Muscle of back (tissue), 11 donors: ENCODE results near the gene ARHGEF28. TPM values are rescaled to one million over a fixed set of nuclear protein-coding genes. Genes with fewer than 3 reads are reported as not detected.

ENCODE experiments used
- DNase-seq, 3 donors: peaks; one replicate each; pipeline versions ENCODE4 v3.0.0 to v3.0.0-alpha.2; 2013
- polyA plus RNA-seq, 10 donors: library from polyadenylated mRNA; unstranded; fragments of 120-200 nt; gene quantifications; one replicate each; pipeline ENCODE4 v1.2.1, GENCODE V29; 2013; ENCODE audit not compliant: insufficient read length in 10 of 10

ARHGEF28 gene
- polyA plus RNA-seq, 10 donors = 2.3 to 5.8 (median 4.0) TPM

DNA sequence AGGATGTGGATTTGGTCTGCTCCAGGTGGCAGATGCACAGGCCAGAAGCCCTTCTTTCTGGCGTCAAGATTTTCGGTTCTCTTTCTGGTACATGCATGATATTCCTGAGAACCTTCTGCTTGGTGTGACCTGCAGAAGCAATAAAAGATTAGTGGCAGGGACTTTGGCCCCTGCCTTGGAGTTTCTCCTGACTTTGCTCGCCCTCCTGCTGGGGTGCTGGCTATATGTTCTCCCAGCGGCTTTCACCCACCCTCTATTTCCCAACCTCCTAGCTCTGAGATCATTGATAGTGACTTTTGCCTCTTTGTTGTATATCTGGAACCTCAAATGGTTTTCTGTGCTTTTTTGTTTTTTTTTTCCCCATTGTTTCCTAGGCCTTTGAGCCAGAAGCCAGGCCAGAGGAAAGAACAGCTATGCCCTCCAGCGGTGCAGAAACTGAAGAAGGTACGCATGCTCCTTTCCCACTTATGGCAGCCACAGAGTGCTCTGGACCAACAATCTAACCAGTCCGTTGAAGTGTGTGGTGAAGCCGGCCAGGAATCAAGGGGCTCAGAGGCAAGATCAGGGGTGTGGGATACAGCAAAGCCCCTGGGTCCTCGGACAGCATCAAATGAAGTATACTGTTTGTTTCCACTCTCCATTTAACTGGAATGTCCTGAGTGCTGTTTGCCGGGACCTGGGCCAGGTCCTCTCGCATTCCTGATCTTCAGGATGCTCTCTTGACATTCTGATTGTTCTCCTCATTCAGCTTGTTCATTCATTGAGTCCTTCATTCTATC, 154.5 kb downstream of the ARHGEF28 start:
- no peak for DNase-seq

DNA sequence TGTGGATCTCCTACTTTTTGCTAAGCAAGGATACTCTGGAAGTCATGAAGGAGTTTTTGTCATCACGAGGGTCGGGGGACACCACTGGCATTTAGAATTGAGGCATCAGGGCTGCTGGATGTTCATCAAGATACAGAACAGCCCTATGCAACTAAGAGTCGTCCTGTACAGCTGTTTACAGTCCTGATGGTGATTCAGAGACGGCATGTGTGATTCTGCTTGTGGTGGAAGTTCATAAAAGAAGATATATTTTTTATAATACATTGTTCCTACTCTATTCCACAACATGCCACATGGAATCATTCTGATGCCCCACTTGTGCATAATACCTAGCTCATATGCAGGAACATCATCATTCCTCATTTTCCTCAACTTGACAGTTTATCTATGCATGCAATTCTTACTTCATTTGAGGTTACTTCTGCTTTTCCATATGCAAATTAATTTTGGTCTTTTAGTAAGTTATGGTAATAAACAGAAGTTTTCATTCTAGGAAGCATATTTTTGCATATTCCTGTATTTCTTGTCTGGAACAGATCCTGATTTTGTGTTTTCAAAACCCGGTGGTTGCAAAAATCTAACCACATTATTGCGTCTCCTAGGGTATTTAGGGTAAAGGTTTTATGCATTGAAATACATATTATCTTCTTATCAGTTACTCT, 155.2 kb downstream of the ARHGEF28 start:
- no peak for DNase-seq

DNA sequence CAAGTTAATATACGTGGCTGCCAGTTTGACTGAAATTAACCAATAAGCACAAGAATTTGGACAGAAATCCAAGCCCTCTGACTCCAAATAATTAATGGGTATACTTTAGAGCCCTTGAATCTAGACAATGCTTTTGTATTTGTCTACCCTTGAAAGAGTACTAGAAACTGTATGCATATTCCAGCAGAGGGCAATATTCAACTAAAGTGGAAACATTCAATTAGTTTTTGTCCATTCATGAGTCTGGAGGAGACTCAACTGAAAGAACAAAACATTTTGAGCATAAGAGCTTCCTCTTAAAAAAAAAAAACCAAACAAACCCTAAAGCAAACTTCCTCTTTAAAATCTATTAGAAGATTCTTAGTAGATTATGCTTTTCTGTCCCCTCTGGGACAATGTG, 157.8 kb downstream of the ARHGEF28 start:
- DNase-seq = no peak

DNA sequence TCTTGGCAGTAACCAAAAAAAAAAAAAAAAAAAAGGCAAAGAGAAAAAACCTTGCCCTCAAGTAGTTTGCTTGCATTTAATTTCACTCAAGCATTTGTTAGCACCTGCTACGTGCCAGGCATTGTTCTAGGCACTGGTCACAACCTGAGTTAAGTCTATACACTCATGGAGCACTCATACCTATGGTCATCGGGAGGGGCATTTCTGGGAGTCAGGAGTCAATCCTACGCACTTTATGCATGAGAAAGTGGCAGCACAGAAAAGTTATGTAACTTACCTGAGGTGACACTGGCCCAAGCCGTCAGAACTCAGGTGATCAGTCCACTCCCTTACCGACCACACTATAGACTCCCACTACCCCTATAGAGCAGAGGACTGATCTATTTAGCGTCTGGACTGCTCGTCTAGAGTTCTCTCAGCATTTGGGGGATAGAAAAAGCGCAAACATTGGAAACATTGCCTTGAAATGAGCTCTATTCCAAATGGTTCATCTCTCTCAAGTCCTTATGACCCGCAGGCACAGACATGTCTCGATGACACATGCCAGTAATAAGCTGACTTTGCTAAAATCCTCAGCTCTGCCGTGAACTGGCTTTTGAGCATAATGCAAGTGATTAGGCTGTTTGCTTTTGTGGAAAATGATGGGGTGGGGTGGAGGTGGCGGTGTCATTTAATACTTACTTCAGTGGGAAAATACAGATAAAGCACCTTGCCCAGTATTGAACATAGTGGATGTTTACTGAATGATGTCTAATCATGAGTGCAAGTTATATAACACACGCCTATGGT, 160.2 kb downstream of the ARHGEF28 start:
- no peak for DNase-seq

DNA sequence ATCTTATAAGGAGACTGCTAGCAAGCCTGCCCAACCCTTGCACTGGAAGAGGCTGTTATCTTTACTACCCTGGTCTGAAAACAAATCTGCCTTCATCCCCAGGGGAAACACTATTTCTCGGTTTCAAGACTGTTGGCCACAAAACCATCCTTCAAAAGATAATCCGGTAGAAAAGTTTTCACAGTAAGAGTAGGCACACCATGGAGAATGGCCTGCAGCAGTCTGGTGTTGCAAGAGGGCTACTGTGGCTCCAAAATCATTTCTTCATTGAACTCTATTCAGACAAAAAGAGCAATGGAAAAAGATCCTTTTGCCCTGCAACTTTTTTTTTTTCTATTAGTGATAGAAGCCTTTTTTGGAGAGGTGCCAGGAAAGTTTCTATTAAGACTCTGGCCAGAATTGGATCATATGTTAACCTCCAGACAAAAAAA, 163.9 kb downstream of the ARHGEF28 start:
- peak; percentile 19 to 27 (median 21) for DNase-seq

DNA sequence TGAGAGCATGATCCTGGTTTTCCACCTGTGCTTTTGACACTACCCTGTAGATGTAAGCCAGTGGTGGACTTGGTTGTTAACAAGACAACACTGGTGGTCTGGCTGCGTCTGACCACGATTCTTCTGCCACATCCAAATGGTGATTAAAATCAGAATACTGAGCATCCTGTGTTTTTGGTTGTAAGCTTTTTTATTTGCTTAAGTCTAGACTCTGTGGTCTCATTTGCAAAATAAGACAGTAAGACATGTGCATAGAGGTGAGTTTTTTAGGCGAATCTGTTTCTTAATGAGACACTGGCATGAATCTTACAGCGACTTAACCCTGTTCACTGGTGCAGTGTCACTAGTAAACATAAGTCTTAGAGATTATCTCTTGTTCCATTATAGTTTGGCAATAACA, 165.4 kb downstream of the ARHGEF28 start:
- DNase-seq = no peak

DNA sequence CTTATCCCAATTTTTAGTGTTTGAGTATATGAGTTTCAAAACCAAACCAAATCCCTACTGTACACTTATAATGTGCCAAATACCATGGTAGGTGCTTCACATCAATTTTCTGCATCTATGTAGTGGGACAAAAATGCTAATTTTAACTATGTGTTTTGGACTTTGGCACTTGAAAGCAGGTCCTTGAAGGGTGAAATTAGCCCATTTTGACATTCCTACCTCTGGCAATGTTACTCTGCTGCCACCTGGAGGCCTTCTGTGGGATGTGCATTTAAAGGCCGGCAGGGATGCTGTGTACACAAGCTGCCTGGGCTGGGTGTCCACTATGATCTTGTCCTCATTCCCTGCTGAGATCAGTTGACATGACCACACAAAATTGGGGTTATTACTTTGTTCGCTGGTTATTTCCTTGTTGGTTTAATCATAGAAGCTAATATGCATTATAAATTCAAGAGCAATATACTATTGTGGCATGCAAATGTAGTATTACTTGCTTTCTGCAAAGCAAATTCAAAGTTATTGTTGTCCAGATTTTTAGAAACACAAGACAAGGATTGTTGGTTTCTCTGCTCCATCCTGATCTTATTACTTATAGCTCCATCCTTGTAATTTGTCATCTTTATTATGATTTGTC, 166.8 kb downstream of the ARHGEF28 start:
- DNase-seq = peak; percentile 47 to 77 (median 69)

DNA sequence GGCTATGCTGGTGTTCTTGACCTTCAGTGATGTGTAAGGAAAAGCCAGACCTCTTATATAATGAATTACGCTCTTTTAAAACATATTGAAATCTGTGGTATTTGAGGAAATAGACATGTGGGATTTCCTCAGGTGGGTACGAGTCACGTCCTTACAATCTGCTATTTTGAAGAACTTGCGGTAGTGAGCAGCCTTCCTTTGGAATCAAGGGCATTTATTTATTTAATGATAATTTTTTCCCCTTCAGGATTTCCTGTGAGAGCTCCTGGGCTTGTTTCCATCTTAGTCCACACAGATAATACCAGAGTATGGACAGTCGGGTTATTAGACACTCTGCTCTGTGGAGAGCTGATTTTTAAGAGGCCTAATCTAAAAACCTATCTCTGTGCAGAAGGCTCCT, 167.9 kb downstream of the ARHGEF28 start:
- no peak for DNase-seq

DNA sequence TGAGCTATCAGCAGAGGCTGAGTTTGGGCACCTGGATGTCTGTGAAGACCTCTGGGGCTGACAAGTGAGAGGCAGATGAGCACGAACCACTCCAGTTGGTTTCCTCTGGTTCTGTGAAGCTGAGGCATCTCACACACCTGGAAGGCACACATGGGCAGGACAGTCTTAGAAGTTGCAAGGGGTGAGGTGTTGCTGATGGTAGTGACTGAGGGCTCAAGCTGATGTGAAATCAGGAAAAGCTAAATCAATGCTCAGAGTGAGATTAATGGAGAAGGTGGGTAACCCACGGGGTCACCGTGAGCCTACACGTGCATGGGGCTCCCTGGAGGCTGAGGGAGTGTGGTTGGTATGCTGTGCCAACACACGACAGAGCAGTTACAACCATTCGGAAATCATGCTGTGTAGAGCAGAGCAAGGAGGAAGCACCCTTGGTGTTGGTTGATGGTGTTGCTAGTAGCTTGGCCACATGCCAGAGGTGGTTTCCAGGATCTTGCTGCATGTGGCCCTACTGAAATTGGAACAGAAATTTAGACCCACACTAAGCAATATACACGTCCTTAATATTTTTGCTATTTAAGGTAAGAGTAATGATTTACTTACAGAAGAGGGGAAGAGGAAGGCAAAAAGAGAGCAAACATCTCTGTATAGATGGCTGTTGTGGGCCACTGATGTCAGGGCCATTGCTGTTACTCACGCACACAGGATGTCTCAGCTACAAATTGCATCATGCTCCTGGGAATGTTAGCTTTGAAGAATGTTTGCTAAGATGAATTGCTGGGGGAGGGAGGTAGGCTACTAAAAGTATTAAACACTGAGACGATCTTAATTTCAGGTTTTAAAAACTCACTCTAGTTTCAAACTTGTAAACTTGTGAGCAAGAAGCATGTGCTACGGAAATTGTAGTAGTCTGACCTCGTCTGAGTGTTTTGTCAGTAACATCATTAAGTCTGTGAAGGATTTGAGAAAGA, 170.5 kb downstream of the ARHGEF28 start:
- peak; percentile 12 to 83 (median 41) for DNase-seq

DNA sequence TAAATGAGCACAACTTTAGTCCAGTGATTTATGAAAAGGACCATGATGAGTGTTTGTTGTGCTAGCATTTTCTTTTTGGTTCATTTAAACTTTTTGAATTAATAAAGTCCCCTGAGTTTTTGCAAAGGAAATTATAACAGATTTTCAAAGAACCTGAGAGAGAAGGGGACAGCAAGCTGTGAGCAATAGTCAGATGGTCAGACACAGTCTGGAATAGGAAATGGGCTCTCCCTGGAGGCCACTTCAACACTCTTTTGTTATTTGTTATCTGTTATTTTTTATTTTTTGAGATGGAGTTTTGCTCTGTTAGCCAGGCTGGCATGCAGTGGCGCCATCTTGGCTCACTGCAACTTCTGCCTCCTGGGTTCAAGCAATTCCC, 171.1 kb downstream of the ARHGEF28 start:
- no peak for DNase-seq

DNA sequence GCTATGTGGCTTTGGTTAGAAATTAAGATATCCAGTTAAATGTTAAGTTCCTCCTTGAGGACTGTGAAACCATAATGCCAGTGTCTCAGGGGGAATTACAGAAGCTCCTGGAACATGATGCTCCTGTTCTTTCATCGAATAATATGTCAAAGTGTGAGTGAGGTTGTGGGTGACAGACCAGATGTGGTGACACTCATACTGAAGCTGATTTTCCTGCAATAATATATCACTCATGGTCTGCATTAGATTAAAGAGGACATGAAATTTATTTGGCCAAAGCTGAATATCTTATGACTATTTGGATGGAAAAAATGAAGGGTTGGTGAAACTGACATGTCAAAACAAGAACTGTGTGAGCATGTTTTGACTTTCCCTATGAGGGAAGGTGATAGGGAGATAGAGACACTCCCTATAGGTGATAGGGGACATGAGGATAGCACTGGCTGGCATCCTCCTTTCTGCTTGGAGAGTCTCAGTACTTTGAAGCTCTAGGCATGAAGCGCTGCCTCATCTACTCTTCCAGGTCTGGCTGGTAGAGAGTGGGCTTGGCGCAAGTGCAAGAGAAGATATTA, 173.5 kb downstream of the ARHGEF28 start:
- no peak for DNase-seq

DNA sequence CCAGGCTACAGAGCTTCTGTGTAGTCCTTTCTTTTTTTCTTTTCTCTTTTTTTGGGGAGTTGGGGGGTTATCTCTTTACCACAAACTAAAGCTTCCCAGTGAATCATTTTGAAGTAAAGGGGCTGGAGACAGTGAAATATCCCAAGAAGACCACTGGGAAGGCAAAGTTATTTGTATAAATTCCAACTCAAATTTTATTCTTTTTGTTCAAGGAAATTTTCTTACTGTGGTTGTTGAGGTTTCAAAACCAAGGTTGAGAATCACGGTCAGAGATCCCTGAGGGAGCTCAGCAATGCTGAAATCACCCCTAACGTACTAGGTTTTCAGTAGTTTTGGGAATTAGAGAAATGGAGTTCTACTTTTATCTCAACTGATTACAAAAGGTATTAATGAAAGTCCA, 175.7 kb downstream of the ARHGEF28 start:
- DNase-seq = no peak

DNA sequence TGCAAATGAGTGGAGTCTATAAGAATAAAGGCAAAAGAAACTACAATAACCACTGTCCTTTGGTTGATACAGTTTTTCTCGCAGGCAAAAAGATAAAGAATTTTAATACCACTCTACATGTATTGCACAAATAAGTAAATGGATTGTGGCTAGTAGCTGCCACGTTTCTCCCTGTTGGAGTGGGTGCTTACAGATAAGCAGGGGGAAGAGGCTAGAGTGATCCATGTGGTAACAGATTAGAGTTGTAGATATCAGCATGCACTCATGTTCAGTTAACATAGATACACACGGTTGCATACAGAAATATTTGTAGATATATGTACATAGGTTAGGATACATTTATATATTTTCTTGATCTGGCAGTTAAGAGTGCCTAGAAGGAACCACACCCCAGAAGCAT, 179.5 kb downstream of the ARHGEF28 start:
- no peak for DNase-seq

DNA sequence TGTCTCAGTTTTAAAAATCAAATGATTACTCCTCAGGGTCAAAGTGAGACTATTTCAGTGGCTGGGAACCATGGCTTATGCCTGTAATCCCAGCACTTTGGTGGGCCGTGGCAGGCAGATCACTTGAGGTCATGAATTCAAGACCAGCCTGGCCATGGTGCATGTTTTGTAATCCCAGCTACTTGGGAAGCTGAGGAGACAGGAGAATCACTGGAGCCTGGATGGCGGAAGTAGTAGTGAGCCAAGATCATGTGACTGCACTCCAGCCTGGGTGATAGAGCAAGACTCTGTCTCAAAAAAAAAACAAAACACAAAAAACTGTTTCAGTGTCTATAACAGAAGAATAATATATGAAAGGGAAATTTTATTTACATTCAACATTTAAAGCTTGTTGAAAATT, 182.9 kb downstream of the ARHGEF28 start:
- DNase-seq = no peak

DNA sequence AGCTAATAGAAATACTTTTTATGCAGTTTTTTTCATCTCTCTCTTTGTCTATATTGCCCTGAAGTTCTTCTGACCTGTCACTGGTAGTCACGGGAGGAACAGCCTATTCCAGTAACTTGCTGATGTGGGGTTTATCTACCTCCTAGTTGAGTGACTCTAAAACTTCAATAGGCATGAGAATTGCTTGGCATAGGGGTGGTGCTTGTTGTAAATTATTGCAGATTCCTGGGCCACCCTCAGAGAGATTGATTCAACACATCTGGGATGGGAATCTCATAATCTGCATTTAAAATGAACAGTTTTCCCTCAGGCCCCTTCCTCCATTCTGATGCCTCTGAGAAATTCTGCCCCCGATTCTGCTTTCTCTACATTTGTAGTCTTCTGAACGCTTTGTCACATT, 184.4 kb downstream of the ARHGEF28 start:
- DNase-seq = no peak

DNA sequence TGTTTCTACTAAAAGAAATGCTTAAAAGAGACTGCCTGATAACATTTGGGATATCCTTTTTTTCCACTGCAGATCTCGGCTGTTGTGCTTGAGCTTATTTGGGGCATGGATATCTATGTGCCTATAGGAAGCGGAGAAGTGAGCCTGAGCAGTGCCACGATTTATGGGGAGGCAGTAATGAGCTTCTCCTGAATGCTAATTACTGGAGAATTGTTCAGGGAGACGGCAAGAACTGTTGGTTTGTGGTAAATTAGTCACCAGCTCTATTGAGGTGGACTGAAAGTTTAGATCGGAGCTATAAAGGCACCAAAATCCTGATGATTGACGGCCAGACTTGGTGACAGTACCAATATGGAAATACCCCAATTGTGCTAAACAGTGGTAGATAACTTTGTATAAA, 186.5 kb downstream of the ARHGEF28 start:
- DNase-seq = no peak

DNA sequence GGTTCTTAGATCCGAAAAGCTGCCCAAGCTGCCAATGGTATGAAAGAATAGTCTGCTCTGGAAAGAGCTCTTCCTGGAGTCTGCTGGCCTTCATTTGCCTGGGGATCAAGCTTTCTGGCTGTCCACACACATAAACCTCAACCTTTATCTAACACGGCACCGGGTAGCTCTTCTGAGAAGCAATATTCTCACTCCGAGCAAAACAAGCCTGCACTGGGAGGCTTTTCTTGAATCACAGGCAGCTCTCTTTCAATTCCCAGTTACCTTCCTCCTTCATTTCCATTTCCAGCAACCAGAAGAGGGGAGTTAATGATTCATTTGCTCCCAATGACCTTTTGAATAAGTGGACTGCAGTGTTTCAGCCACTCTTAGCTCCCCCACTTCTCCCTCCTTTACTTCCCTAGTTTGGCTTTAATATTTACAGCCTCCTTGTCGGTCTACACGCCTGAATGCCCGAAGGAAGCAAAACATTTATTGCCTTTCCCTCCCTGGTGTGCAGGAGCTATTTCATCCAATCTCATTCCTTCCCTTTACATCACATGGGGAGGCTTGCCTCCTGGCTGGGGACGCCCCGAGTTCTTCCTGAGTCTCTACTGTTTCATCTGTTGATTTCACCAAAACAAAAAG, 187.1 kb downstream of the ARHGEF28 start:
- peak in 1 of 3 donors; percentile 25 for DNase-seq

DNA sequence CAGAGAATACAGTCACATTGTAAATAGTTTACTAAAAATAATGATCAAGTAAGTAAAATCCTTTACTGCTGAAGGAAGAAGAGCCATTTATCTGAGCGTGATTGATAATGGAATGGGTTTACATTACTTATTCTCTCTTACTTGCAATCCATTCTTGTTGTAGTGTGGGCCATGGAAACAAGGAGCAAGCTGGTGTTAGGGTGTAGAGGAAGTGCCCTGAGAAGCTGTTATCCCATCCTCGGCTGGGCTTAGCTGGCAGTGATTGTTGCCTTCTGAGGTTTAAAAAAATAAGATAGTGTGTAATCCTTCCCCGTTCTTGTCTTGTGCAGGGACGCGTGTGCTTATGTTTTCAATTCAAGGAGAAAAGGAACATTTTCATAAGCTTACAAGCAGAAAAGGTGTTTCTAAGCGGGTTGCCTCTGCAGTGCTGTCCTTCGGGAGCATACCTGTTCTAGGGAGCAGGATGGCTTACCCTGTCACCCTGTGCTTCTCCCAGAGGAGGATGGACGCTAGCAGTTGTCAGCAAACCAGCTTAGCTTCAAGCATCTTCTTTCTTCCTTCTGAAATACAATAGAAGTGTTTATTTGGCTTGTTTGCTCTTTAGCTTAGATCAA, 188.3 kb downstream of the ARHGEF28 start:
- DNase-seq = no peak

DNA sequence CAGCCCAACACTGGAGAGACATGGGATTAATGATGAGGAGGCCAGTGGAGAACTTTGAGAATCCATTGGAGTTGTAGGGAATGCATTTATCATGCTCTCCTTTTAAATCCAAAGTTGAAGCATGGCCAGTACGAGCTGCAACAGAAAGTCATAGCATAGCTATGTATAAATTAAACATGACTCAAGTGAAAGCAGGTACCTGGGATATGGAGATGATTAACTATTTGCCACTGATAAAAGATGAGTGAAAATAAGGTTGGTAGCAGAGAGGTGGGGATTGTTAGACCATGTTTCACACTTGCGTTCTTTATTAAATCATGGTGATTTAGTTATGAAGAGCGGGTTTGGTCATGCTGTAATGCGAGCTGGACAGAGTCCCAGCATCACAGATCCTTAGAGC, 189.6 kb downstream of the ARHGEF28 start:
- DNase-seq = no peak
